ENCODE data around the gene MAMSTR.
A peak's percentile ranks its signal among the peaks of the same experiment; 100 is the strongest.

Gene MAMSTR

GRCh38 chr19:48713041-48713863 lies 6.3 kb downstream of the MAMSTR start:
- H3K9ac ChIP-seq (ENCODE audit: low read length): peak overlapping the region; percentile 60
- no peaks in the 10 kb centered on the region for H3K79me2 ChIP-seq (ENCODE audit: insufficient read depth, low read length)
- H2AFZ ChIP-seq (ENCODE audit: low read length): peak overlapping the region; percentile 45; the same call in 1 of the 2 replicates
- no peak for TF ChIP-seq CTCF (IDR thresholded peaks at IDR 0.05; ENCODE audit: low read length)
- TF ChIP-seq EZH2 (IDR thresholded peaks at IDR 0.05; ENCODE audit: borderline replicate concordance, low read length): no peak
- H3F3A ChIP-seq (ENCODE audit: insufficient read depth, low read length): no peaks in the 10 kb centered on the region
- H3K4me2 ChIP-seq (ENCODE audit: low read length): peak overlapping the region; percentile 74
- no peaks in the 10 kb centered on the region for H3K9me2 ChIP-seq (ENCODE audit: low read depth, low read length)
- peaks cover 5% of the 10 kb centered on the region; the same call in 1 of the 2 replicates for H3K27me3 ChIP-seq (ENCODE audit: insufficient read depth, low read length)
- H3K9me3 ChIP-seq (ENCODE audit: low read length): no peaks in the 10 kb centered on the region
- H3K4me1 ChIP-seq (ENCODE audit: insufficient read depth, low read length, severe bottlenecking): peaks cover 28% of the 10 kb centered on the region
- H3K27ac ChIP-seq (ENCODE audit: low read depth, low read length, poor library complexity, severe bottlenecking): no peak overlapping the region
- no peaks in the 10 kb centered on the region for H4K20me1 ChIP-seq (ENCODE audit: insufficient read depth, low read length)
- no peaks in the 10 kb centered on the region; the same call in 1 of the 2 replicates for H3K36me3 ChIP-seq (ENCODE audit: insufficient read depth, low read length)
- H3K4me3 ChIP-seq (ENCODE audit: low read depth, low read length, poor library complexity, severe bottlenecking): peak overlapping the region; percentile 65

GRCh38 chr19:48711106-48711662 lies 8.3 kb downstream of the MAMSTR start:
- H3K9me2 ChIP-seq (ENCODE audit: low read depth, low read length): no peaks in the 10 kb centered on the region
- TF ChIP-seq CTCF (IDR thresholded peaks at IDR 0.05; ENCODE audit: low read length) (no peak), EZH2 (IDR thresholded peaks at IDR 0.05; ENCODE audit: borderline replicate concordance, low read length) (no peak)
- no peaks in the 10 kb centered on the region for H3K9me3 ChIP-seq (ENCODE audit: low read length)
- H3K4me2 ChIP-seq (ENCODE audit: low read length): no peak overlapping the region
- H3K79me2 ChIP-seq (ENCODE audit: insufficient read depth, low read length): no peaks in the 10 kb centered on the region
- H3K36me3 ChIP-seq (ENCODE audit: insufficient read depth, low read length): no peaks in the 10 kb centered on the region; the same call in 1 of the 2 replicates
- H2AFZ ChIP-seq (ENCODE audit: low read length): no peak overlapping the region
- peaks cover 5% of the 10 kb centered on the region; the same call in 1 of the 2 replicates for H3K27me3 ChIP-seq (ENCODE audit: insufficient read depth, low read length)
- peaks cover 24% of the 10 kb centered on the region for H3K4me1 ChIP-seq (ENCODE audit: insufficient read depth, low read length, severe bottlenecking)
- H3K9ac ChIP-seq (ENCODE audit: low read length): no peak overlapping the region
- no peaks in the 10 kb centered on the region for H4K20me1 ChIP-seq (ENCODE audit: insufficient read depth, low read length)
- no peak overlapping the region for H3K27ac ChIP-seq (ENCODE audit: low read depth, low read length, poor library complexity, severe bottlenecking)
- H3F3A ChIP-seq (ENCODE audit: insufficient read depth, low read length): no peaks in the 10 kb centered on the region
- no peak overlapping the region for H3K4me3 ChIP-seq (ENCODE audit: low read depth, low read length, poor library complexity, severe bottlenecking)

GRCh38 chr19:48708471-48708870 lies 11.1 kb downstream of the MAMSTR start:
- no peak overlapping the region for H3K27ac ChIP-seq (ENCODE audit: low read depth, low read length, poor library complexity, severe bottlenecking)
- H3K4me1 ChIP-seq (ENCODE audit: insufficient read depth, low read length, severe bottlenecking): peaks cover 5% of the 10 kb centered on the region
- peaks cover 5% of the 10 kb centered on the region; the same call in 1 of the 2 replicates for H3K27me3 ChIP-seq (ENCODE audit: insufficient read depth, low read length)
- H3K9ac ChIP-seq (ENCODE audit: low read length): no peak overlapping the region
- no peak overlapping the region for H2AFZ ChIP-seq (ENCODE audit: low read length)
- no peaks in the 10 kb centered on the region for H3K79me2 ChIP-seq (ENCODE audit: insufficient read depth, low read length)
- no peaks in the 10 kb centered on the region for H3K9me2 ChIP-seq (ENCODE audit: low read depth, low read length)
- H3K9me3 ChIP-seq (ENCODE audit: low read length): no peaks in the 10 kb centered on the region
- no peak overlapping the region for H3K4me3 ChIP-seq (ENCODE audit: low read depth, low read length, poor library complexity, severe bottlenecking)
- TF ChIP-seq EZH2 (IDR thresholded peaks at IDR 0.05; ENCODE audit: borderline replicate concordance, low read length): no peak
- TF ChIP-seq CTCF (IDR thresholded peaks at IDR 0.05; ENCODE audit: low read length): no peak
- H3K36me3 ChIP-seq (ENCODE audit: insufficient read depth, low read length): no peaks in the 10 kb centered on the region; the same call in 1 of the 2 replicates
- H3K4me2 ChIP-seq (ENCODE audit: low read length): no peak overlapping the region
- H3F3A ChIP-seq (ENCODE audit: insufficient read depth, low read length): no peaks in the 10 kb centered on the region
- H4K20me1 ChIP-seq (ENCODE audit: insufficient read depth, low read length): no peaks in the 10 kb centered on the region
